ENCODE results near the gene TRPM3. TPM values are rescaled to one million over a fixed set of nuclear protein-coding genes. Genes with fewer than 3 reads are reported as not detected.

Gene TRPM3
- total and polyA plus RNA-seq, 4 experiments from 2014 or later, result not detected

DNA sequence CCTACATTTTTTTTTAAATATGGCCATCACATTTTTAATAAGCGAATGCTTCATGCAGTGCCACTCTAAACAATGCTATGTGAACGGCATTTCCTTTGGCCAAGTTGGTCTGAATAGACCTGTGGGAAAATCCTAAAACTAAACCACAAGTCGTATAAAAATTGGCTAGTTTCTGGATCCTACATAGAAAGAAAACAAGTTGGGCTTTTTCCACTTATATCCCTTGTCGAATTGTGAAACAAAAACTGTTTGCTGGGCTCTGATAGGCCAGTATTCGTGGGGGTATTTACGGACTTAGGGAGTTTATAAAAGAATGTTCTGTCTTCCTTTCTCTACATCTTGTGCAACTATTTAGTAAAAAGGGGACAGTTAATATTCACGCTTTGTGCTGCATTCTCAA, 553.9 kb downstream of the TRPM3 start:
- ChIA-PET CTCF (ENCODE audit: partially characterized antibody) (interaction anchor here (1.3 kb wide), 1 partner anchor 9 kb away, joined by 3 read pairs; no protein-coding TSS in a partner anchor), POLR2A (ENCODE audit: partially characterized antibody) (no interaction called here)
- Mint-ChIP-seq H3K36me3 (no peaks in the 10 kb centered on the region), H3K27ac (peak overlapping the region in 1 of 7 donors; percentile 10), H3K4me3 (no peak overlapping the region), H3K4me1 (peaks cover 24 to 30% (median 28%) of the 10 kb centered on the region in 4 donors), H3K27me3 (no peaks in the 10 kb centered on the region), H3K9me3 (no peaks in the 10 kb centered on the region)
- Histone ChIP-seq H3K27ac (ENCODE audit: low read depth, low read length) (no peak overlapping the region), H3K4me1 (ENCODE audit: insufficient read depth, low read length) (peaks cover 26% of the 10 kb centered on the region), H3K9me3 (ENCODE audit: control insufficient read depth in 1 of 2, low read length in 2 of 2) (no peaks in the 10 kb centered on the region), H3K27me3 (ENCODE audit: insufficient read depth, low read length) (no peaks in the 10 kb centered on the region), H3K4me3 (ENCODE audit: low read length in 2 of 2) (no peak overlapping the region), H3K36me3 (ENCODE audit: insufficient read depth, low read length) (no peaks in the 10 kb centered on the region)
- intact Hi-C loops (cut with micrococcal nuclease), result no loop called here
- no peak for DNase-seq

GRCh38 chr9:70566751-70567150, 554.7 kb downstream of the TRPM3 start:
- H3K27me3 ChIP-seq (ENCODE audit: insufficient read depth, low read length), result no peaks in the 10 kb centered on the region
- ChIA-PET CTCF (ENCODE audit: partially characterized antibody) (interaction anchor here (1.2 to 1.5 kb wide), 3 partner anchors 10 to 35 kb away, joined by 3 to 7 read pairs (median 4); no protein-coding TSS in a partner anchor), POLR2A (ENCODE audit: partially characterized antibody) (interaction anchor here (1.0 to 1.6 kb wide), 2 partner anchors 148 to 152 kb away, joined by 3 to 4 read pairs; partner anchors contain the start of gene KLF9)
- Mint-ChIP-seq H3K4me1 (peaks cover 25 to 34% (median 28%) of the 10 kb centered on the region in 4 donors), H3K36me3 (no peaks in the 10 kb centered on the region), H3K27me3 (no peaks in the 10 kb centered on the region), H3K27ac (peak overlapping the region in 1 of 7 donors; percentile 11), H3K9me3 (no peaks in the 10 kb centered on the region), H3K4me3 (no peak overlapping the region)
- peaks cover 29% of the 10 kb centered on the region for H3K4me1 ChIP-seq (ENCODE audit: insufficient read depth, low read length)
- no peak overlapping the region for H3K27ac ChIP-seq (ENCODE audit: low read depth, low read length)
- no peaks in the 10 kb centered on the region for H3K9me3 ChIP-seq (ENCODE audit: control insufficient read depth in 1 of 2, low read length in 2 of 2)
- H3K4me3 ChIP-seq (ENCODE audit: low read length in 2 of 2), result no peak overlapping the region
- no peaks in the 10 kb centered on the region for H3K36me3 ChIP-seq (ENCODE audit: insufficient read depth, low read length)
- no peak for DNase-seq
- intact Hi-C loops (cut with micrococcal nuclease), result no loop called here

- ChIA-PET CTCF (ENCODE audit: partially characterized antibody) (interaction anchor here (1.2 to 1.5 kb wide), 3 partner anchors 10 to 36 kb away, joined by 3 to 7 read pairs (median 4); no protein-coding TSS in a partner anchor), POLR2A (ENCODE audit: partially characterized antibody) (interaction anchor here (0.8 to 1.6 kb wide), 3 partner anchors 81 to 152 kb away, joined by 3 to 4 read pairs (median 3); partner anchors contain the start of gene KLF9)
- peak overlapping the region in 4 of 7 donors; percentile 0 to 88 (median 36) for H3K27ac Mint-ChIP-seq
- H3K4me3 Mint-ChIP-seq, result no peak overlapping the region
- DNase-seq, result no peak
- Histone ChIP-seq H3K9me3 (ENCODE audit: control insufficient read depth in 1 of 2, low read length in 2 of 2) (no peaks in the 10 kb centered on the region), H3K27ac (ENCODE audit: low read depth, low read length) (no peak overlapping the region), H3K4me3 (ENCODE audit: low read length in 2 of 2) (no peak overlapping the region), H3K36me3 (ENCODE audit: insufficient read depth, low read length) (no peaks in the 10 kb centered on the region), H3K4me1 (ENCODE audit: insufficient read depth, low read length) (peaks cover 29% of the 10 kb centered on the region), H3K27me3 (ENCODE audit: insufficient read depth, low read length) (no peaks in the 10 kb centered on the region)
- H3K27me3 Mint-ChIP-seq, result no peaks in the 10 kb centered on the region
- no peaks in the 10 kb centered on the region for H3K36me3 Mint-ChIP-seq
- H3K4me1 Mint-ChIP-seq, result peaks cover 25 to 34% (median 28%) of the 10 kb centered on the region in 4 donors
- intact Hi-C loops (cut with micrococcal nuclease), result no loop called here
- H3K9me3 Mint-ChIP-seq, result no peaks in the 10 kb centered on the region
Measured at GRCh38 chr9:70566066-70566465, 555.4 kb downstream of the TRPM3 start.

- H3K27me3 Mint-ChIP-seq, result no peaks in the 10 kb centered on the region
- peak overlapping the region; percentile 12 for H3K27ac ChIP-seq (ENCODE audit: low read depth, low read length)
- no peaks in the 10 kb centered on the region for H3K36me3 Mint-ChIP-seq
- peaks cover 25 to 34% (median 28%) of the 10 kb centered on the region in 4 donors for H3K4me1 Mint-ChIP-seq
- H3K9me3 ChIP-seq (ENCODE audit: control insufficient read depth in 1 of 2, low read length in 2 of 2), result no peaks in the 10 kb centered on the region
- DNase-seq, result no peak
- no peak overlapping the region for H3K4me3 ChIP-seq (ENCODE audit: low read length in 2 of 2)
- peak overlapping the region; percentile 74 to 97 (median 95) for H3K27ac Mint-ChIP-seq
- CTCF ChIA-PET (ENCODE audit: partially characterized antibody), result interaction anchor here (0.7 to 2.6 kb wide), 5 partner anchors 10 to 80 kb away, joined by 3 to 9 read pairs (median 7); no protein-coding TSS in a partner anchor
- H3K27me3 ChIP-seq (ENCODE audit: insufficient read depth, low read length), result no peaks in the 10 kb centered on the region
- no peaks in the 10 kb centered on the region for H3K36me3 ChIP-seq (ENCODE audit: insufficient read depth, low read length)
- H3K4me3 Mint-ChIP-seq, result peak overlapping the region in 7 of 8 donors; percentile 4 to 78 (median 68)
- no peaks in the 10 kb centered on the region for H3K9me3 Mint-ChIP-seq
- POLR2A ChIA-PET (ENCODE audit: partially characterized antibody), result interaction anchor here (0.7 to 2.8 kb wide), 7 partner anchors 137 to 1800 kb away, joined by 3 to 15 read pairs (median 8); partner anchors contain the start of genes KLF9 and ZFAND5
- H3K4me1 ChIP-seq (ENCODE audit: insufficient read depth, low read length), result peaks cover 29% of the 10 kb centered on the region
- intact Hi-C loops (cut with micrococcal nuclease), result no loop called here
Measured at GRCh38 chr9:70564468-70565335, 556.7 kb downstream of the TRPM3 start.

DNA sequence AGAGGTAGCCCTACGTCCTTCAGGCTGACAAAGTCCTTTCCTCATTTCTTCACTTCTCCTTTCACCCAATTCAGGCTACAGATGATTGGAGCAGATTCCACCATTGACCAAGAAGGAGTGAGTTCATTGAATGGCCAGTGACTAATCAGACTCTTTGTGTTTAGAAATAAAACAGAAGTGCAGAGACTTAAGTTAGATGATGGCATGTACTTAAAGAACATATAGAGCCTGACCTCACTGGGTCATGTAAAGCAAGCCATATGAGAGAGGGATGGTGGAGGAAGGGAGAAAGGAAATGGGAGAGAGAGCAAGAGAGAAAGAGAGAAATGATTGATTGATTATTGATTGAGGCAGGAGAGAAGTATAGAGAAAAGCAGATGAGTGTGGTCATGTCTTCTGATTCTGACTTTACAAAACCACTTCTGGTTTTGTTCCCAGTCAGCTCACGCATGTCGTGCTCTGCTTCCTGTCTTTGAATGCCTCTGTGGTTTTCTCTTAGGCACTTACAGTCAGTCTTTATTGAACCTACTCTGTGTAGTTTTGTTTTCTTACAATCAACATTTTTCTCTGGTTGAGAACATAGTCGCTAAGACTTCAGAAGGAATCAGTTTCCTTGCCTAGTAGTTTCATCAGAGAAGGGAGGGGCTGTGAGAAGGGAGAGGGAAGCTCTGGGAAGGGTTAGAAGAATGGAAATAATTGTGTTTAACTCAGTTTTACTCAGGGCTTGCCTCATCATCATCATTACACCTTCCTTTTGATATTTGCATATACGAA, 557.8 kb downstream of the TRPM3 start:
- no peaks in the 10 kb centered on the region for H3K9me3 ChIP-seq (ENCODE audit: control insufficient read depth in 1 of 2, low read length in 2 of 2)
- Mint-ChIP-seq H3K27ac (peak overlapping the region; percentile 74 to 97 (median 95)), H3K27me3 (no peaks in the 10 kb centered on the region), H3K4me3 (peak overlapping the region; percentile 39 to 78 (median 66)), H3K4me1 (peaks cover 25 to 34% (median 28%) of the 10 kb centered on the region in 4 donors), H3K9me3 (peaks cover 0 to 2% (median 0%) of the 10 kb centered on the region in 8 donors), H3K36me3 (no peaks in the 10 kb centered on the region)
- CTCF ChIA-PET (ENCODE audit: partially characterized antibody), result interaction anchor here (1.0 to 2.6 kb wide), 6 partner anchors 8 to 149 kb away, joined by 3 to 9 read pairs (median 4); partner anchors contain the start of gene KLF9
- H3K27ac ChIP-seq (ENCODE audit: low read depth, low read length), result peak overlapping the region; percentile 12
- peak; percentile 56 to 72 (median 60) for DNase-seq
- intact Hi-C loops (cut with micrococcal nuclease), result loop anchor here (1.0 kb wide), 1 partner anchor 143 kb away; no protein-coding TSS in a partner anchor
- no peaks in the 10 kb centered on the region for H3K36me3 ChIP-seq (ENCODE audit: insufficient read depth, low read length)
- H3K4me1 ChIP-seq (ENCODE audit: insufficient read depth, low read length), result peaks cover 29% of the 10 kb centered on the region
- no peaks in the 10 kb centered on the region for H3K27me3 ChIP-seq (ENCODE audit: insufficient read depth, low read length)
- H3K4me3 ChIP-seq (ENCODE audit: low read length in 2 of 2), result peak overlapping the region in 1 of 2 donors; percentile 6
- POLR2A ChIA-PET (ENCODE audit: partially characterized antibody), result interaction anchor here (1.1 to 2.8 kb wide), 8 partner anchors 11 to 1802 kb away, joined by 3 to 15 read pairs (median 6); partner anchors contain the start of genes KLF9 and ZFAND5

- no peaks in the 10 kb centered on the region for H3K36me3 Mint-ChIP-seq
- H3K27ac ChIP-seq (ENCODE audit: low read depth, low read length), result peak overlapping the region; percentile 12
- H3K4me1 Mint-ChIP-seq, result peaks cover 25 to 34% (median 28%) of the 10 kb centered on the region in 4 donors
- H3K27me3 Mint-ChIP-seq, result no peaks in the 10 kb centered on the region
- H3K4me3 Mint-ChIP-seq, result peak overlapping the region in 6 of 8 donors; percentile 52 to 78 (median 70)
- intact Hi-C loops (cut with micrococcal nuclease), result loop anchor here (1.0 kb wide), 1 partner anchor 143 kb away; no protein-coding TSS in a partner anchor
- H3K27ac Mint-ChIP-seq, result peak overlapping the region; percentile 74 to 97 (median 95)
- peaks cover 29% of the 10 kb centered on the region for H3K4me1 ChIP-seq (ENCODE audit: insufficient read depth, low read length)
- no peaks in the 10 kb centered on the region for H3K36me3 ChIP-seq (ENCODE audit: insufficient read depth, low read length)
- ChIA-PET CTCF (ENCODE audit: partially characterized antibody) (interaction anchor here (1.0 to 2.6 kb wide), 7 partner anchors 9 to 149 kb away, joined by 3 to 9 read pairs (median 4); partner anchors contain the start of gene KLF9), POLR2A (ENCODE audit: partially characterized antibody) (interaction anchor here (1.1 to 2.8 kb wide), 8 partner anchors 12 to 1802 kb away, joined by 3 to 15 read pairs (median 6); partner anchors contain the start of genes KLF9 and ZFAND5)
- H3K4me3 ChIP-seq (ENCODE audit: low read length in 2 of 2), result peak overlapping the region in 1 of 2 donors; percentile 6
- peak in 1 of 5 donors; percentile 2 for DNase-seq
- peaks cover 0 to 2% (median 0%) of the 10 kb centered on the region in 8 donors for H3K9me3 Mint-ChIP-seq
- H3K9me3 ChIP-seq (ENCODE audit: control insufficient read depth in 1 of 2, low read length in 2 of 2), result no peaks in the 10 kb centered on the region
- H3K27me3 ChIP-seq (ENCODE audit: insufficient read depth, low read length), result no peaks in the 10 kb centered on the region
Measured at GRCh38 chr9:70563010-70563409, 558.4 kb downstream of the TRPM3 start.
